Stimulated activated CD8-positive, alpha-beta memory T cell treated with anti-CD3 and anti-CD28 coated beads, Interleukin-4, amount 100 ng/mL, for 24 hours (primary cell): Measurements from ENCODE around the gene SIAH1.
A peak's percentile ranks its signal among the peaks of the same experiment; 100 is the strongest.
"Not testable (repeated sequence)": the region's sequence is repeated elsewhere in the genome, so short reads cannot be mapped to it uniquely, and the experiment has no call there.

Source experiments
- DNase-seq: peaks from one replicate; pipeline ENCODE4 v3.0.0-alpha.2; 2020; ENCODE audit warnings: low read depth

SIAH1 gene

GRCh38 chr16:48393485-48394354, 8.5 kb upstream of the SIAH1 start:
- DNase-seq = no peak

- no peak for DNase-seq
These were observed 7.2 kb upstream of the SIAH1 start for GRCh38 chr16:48392407-48392806.

- no peak for DNase-seq
These were observed 1.5 kb upstream of the SIAH1 start for GRCh38 chr16:48386559-48387312.

- DNase-seq = peak; percentile 11
These were observed 527 bp downstream of the SIAH1 start for GRCh38 chr16:48384520-48385252.

GRCh38 chr16:48383877-48384519, 1.2 kb downstream of the SIAH1 start:
- no peak for DNase-seq

- no peak for DNase-seq
These were observed 2.0 kb downstream of the SIAH1 start for GRCh38 chr16:48383009-48383876.

- no peak for DNase-seq
These were observed 3.1 kb downstream of the SIAH1 start for GRCh38 chr16:48382131-48382530.

- no peak for DNase-seq
These were observed 4.0 kb downstream of the SIAH1 start for GRCh38 chr16:48381201-48381600.

- DNase-seq = no peak
These were observed 6.4 kb downstream of the SIAH1 start for GRCh38 chr16:48378836-48379235.

GRCh38 chr16:48378276-48378675, 6.9 kb downstream of the SIAH1 start:
- DNase-seq = no peak

- not testable (repeated sequence) for DNase-seq
These were observed 7.9 kb downstream of the SIAH1 start for GRCh38 chr16:48377301-48377700.

GRCh38 chr16:48374255-48374654, 11.0 kb downstream of the SIAH1 start:
- DNase-seq = no peak

- no peak for DNase-seq
These were observed 11.8 kb downstream of the SIAH1 start for GRCh38 chr16:48373258-48374029.

- no peak for DNase-seq
These were observed 12.5 kb downstream of the SIAH1 start for GRCh38 chr16:48372744-48373143.

GRCh38 chr16:48371393-48371780, 13.8 kb downstream of the SIAH1 start:
- no peak for DNase-seq

- DNase-seq = not testable (repeated sequence)
These were observed 14.4 kb downstream of the SIAH1 start for GRCh38 chr16:48370668-48371392.

GRCh38 chr16:48370229-48370628, 15.0 kb downstream of the SIAH1 start:
- DNase-seq = no peak

- DNase-seq = no peak
These were observed 15.4 kb downstream of the SIAH1 start for GRCh38 chr16:48369765-48370164.

GRCh38 chr16:48367441-48368049, 17.7 kb downstream of the SIAH1 start:
- no peak for DNase-seq
